ENCODE measurements around the gene CASK.
"Not testable (repeated sequence)": the region's sequence is repeated elsewhere in the genome, so short reads cannot be mapped to it uniquely, and the experiment has no call there.

The CASK gene

DNA sequence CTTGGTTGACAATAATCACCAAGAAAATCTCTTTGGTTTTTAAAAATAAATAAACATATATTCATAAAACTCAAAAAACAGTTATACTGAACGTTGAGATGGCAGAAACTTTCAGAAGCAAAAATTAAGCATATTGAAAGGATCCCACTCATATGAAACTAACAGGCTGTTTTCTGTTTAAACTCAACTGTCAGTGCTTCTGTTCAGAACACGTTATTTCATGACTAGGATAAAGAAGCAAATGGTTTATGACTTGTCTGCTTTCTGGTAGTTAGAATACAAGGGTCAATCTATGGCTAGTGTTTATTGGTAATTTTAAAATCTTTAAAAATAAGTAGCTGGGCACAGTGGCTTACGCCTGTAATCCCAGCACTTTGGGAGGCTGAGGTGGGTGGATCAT lies 195.2 kb downstream of the CASK start:
- no peak for DNase-seq

DNA sequence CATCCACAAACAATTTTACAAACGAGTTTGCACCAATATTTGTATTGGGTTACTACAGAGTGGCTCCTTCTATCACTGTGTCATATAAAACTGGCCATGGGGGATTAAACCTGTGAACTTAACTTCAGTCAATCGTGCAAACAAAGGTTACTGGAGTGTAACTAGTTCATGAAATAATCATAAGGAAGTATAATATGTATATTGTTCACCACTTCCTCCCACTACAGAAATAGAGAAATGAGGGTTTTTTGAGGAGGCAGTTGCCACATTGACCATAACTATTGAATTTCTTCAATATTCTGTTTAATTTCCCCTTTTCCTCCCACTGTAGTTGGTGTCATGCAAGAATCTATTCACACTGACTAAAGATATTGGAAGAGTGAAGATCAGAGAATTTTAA lies 199.5 kb downstream of the CASK start, which contains the start of gene GPR82:
TSS of gene GPR82 (plus strand) at position 356 of the 400 bp plus-strand sequence. CDS start 2,846 bp downstream, outside the sequence.
- no peak for DNase-seq

DNA sequence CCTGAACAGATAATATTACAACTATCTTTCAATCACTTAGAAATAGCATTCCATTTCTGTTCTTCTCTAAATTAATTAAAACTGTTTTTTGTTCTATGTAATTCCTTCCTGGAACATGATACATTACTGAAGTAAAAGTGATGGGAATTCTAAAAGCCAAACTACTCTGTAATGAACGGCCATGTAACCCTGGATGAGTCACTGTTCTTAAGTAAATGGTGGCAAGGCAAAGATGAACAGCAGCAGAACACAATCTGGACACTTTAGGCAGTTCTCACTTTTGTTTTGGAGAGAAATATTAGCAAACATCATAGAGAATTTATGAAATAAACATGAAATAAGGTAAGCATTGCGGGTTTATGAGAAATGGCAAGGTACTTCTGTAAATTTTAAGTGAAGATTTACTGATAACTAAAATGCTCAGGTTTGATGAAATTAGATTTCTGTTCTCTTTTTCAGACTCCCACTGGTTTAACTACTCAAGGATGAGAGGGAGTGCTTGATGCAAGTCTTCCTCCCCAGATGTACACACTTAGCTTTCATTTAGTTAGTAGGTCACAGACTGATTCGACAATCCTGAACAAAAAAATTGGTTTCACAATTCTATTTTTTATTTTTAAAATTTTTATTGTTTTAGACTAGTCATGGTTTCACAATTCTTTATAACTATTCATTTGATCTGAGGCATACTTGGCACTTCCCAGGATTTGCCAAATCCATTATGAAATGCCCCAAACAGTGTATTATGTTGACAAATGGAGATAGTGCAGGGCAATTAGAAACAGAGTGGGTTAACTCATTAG lies 200.3 kb downstream of the CASK start:
- DNase-seq, result no peak

DNA sequence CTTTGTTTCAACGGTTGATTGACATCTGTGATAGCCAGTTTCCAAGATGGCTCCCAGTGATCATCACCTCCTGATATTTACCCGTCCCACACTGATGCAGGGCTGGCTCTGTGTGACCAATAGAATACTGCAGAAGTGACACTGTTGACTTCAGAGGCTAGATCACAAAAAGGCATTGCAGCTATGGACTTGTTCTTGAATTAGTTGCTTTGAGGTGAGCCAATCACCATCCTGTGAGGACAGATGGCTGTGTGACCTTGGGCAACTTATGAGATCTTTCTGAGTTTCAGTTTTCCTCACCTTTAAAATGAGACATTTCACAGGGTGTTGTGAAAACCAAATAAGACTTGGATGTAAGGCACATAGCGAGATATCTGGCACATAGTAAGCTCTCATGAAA lies 201.1 kb downstream of the CASK start:
- no peak for DNase-seq

DNA sequence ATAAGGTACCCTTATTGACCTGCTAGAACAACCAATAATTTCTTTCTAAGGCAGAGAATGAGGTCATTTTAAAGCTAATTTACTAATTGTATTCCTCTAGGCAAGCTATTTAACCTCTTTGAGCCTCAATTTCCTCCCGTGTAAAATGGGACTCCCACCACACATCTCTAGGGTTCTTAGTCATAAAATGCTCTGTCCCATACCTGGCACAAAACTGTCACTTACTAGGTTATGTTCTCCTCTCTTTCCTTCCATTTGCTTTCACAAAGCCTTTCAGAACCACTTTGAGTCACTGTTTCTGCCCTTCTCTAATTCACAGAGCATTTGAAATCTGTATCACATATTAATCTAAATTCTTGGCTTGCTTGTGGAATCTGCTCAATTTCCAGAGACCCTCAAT lies 201.8 kb downstream of the CASK start:
- no peak for DNase-seq

DNA sequence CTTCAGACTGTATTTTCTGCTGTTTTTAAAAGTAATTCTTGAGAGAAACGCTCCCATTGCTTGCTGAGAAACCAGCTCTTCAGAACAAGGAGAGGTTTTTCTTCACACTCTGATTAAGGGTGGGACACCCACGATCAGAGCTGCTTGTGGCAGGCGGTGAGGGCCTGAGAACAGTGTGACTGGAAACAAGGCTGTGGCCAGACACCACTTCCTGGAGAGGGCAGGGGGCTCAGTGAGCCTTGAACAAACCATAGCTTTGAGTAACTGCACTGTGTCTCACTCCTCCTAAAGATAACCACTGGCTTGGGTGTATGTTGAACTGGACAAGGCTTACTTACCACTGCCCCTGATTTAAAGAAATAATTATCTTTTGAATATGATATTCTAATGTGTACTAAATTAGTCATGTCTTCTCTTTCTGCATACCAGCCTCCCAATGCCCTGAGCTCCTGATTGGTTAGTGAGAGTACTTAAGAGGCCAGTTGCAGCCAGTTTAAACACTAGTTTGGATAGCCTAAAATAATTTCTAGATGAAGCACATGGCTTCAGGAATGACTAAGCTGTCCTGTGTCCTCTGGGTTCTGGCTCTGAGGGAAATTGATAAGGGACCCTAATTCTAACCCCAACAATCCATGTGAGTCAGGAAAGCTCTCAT lies 203.1 kb downstream of the CASK start:
- no peak for DNase-seq

DNA sequence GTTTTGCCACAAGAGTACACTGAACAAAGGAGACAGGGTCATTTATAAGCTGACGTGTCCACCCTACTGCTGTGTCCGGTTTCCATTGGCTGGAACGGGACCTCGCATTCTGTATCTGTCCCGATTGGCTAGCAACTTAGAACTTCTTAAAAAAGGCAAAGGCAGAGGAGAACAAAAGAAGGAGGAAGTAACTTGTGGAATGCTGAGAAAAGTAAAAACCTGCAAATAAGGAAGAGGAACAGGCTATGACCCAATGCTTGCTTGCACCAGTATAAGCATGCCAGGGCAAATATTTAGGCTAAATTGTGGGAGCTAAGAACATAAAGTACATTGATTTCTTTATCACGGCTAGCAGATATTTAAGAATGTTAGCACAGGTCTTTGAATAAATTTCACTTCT lies 203.7 kb downstream of the CASK start:
- not testable (repeated sequence) for DNase-seq

DNA sequence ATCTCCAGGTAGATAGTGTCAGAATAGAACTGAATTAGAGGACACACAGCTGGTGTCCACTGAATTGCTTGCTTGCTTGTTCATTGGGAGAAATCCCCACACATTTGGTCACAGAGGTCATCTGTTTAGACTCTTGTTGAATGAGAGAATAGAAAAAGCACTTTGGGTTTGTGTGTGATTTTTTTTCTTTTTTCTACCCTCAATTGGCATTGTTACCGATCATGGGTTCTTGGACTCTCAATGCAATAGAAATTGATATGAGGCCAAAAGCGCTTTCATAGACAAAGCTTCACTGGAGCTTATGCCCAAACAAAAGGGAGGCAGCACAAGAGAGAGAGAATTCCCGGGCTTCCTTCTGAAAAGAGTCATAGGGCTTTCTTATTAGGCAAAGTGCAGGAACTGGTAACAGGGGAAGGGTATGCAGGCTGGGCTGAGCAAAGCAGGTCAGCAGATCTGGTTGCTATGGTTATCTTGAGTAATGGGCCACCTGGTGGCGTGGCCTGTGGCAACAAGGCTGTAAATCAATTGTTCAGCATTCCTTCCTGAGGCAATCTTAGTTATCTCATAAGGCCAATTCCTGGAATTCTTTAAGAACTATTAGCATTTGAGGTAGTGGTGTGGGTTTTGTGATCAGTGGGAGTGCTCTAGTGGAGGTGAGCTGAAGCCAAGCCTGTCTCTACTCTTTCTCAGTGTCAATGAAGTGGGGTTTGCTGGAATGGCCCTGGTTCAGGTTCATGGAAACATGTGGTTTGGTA lies 204.7 kb downstream of the CASK start:
- no peak for DNase-seq

DNA sequence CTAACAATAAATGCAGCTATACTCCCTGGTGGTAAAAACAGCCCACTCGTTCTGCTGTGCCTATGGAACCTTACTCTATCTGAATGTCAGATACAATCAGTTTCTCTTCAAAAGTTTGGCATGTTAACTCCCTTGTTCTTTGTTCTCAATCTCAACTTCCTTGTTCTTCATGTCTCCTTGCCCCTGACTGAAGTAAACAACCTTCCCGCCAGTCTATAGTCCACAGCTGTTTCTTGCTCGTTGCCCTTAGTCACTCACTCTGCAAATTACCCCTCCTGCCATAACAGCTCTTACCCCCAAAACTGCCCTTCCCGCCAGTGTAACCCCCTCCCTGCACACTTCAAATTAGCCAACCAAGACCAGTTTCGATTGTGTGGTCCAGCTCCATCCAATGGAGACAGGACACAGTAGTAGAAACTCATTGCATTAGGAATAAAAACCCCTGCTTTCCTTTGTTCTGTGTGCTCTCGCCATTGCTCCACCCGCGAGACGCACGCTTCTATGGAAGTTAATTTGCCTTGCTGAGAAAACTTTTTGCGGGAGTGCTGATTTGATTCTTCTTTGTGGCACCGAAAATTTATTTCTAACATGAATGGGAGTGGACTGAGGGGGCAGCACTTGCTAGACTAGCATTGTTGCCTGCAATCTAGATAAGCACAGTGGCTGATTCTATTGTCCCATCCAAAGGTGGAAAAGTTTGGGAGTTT lies 206.4 kb downstream of the CASK start:
- DNase-seq, result no peak

DNA sequence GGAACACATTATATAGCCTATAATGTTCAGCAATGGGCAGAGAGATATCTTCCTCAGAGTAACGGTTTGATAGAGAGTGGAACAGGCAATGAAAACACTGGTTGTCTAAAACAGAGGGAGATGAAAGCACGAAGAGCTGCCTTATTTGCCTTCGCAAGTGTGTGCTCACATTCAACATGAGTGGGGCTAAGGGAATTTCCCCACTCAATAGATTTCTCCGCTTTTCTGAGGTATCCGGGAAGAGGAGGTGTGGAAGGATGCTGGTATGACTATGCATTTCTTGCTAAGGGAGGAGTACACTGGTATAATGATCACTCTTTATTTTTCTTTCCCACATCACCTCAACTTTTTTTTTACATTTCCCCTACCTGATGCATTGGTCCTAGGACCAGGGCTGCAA lies 207.1 kb downstream of the CASK start:
- no peak for DNase-seq

DNA sequence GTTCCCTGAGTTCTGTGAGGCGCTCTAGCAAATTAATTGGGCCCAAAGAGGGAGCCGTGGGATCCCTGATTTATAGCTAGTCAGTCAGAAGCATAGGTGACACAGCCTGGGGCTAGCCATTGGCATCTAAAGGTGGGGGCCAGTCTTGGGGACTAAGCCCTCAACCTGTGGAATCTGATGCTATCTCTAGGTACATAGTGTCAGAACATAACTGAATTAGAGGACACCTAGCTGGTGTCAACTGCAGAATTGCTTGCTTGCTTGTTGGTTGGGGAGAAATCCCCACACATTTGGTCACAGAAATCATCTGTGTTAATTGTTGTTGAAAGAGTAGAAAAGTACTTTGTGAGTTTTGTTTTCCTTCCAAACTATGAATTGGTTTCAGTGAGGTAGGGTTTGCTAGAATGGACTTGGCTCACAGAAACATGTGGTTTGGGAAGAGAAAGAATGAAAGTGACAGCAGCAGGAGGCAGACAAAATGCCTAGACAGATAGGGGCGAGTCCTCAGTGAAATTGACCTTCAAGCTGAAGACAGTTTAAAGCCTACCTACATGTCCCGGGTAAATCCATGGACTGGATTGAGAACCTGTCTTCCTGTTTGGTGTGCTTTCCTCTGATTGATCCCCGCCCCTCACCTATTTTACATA lies 212.2 kb downstream of the CASK start:
- DNase-seq, result no peak

DNA sequence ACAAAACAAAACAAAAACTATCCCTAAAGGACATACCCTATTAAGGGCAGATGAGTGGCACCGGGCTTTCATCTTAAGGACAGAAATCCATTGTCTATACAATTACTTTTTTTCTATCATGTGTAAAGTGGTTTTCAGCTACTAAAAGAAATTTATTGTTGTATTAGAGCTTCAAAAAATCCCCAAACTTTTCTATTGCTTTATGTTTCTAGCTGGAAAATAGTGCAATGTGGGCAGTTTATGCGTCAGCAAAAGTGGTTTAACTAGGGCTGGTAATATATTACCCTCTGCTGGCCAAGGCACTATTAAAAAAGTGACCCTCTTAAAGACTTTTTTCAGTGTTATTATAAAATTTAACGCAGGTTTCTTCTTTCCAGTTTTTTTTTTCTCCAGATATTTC lies 214.9 kb downstream of the CASK start:
- DNase-seq, result no peak

DNA sequence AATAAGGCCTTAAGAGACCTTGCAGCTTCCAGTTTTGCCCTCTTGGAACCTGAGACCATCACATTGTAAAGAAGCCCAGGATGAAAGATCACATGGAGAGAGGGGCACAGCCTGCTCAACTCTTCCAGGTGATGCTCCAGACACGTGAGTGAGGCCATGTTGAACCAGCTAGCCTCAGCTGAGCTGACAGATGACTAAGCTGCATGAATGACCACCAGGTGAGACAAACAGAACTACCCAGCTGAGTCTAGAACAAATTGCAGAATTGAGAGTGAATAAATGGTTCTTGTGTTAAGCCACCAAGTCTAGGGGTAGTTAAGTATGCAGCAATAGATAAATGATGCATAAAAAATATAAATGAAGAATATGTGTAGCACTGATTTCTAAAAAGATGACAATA lies 216.1 kb downstream of the CASK start:
- DNase-seq, result no peak

DNA sequence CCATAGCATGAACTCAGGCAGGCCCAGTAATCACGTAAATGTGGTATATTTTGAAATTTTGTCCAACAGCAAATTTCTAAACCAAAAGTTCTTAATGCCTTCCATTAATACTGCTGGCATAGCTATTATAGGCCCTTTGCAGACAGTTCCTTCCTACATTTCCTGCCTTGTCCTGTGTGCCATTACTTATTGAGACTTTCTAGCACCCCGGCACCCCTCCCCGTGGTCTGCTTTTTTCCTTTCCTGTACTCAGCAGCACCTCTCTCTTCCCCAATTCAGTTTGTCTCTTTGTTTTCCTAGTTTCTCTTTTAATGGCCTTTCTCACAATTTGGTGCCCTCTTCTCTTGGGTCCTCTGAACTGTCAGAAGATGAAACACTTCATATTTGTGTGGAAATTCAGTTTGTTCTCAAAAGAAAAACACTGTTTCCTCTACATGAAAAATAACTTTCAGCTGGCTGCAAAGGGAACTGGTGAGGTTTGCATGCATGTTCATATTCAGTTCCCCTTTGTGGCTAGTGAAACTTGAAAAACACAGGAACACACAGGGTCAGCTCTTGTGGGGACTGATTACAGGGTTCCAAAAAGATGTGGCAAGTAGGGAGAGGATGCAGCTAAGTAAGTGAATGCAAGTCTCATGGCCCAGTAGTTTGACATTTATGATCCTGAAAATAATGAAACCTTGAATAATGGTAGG lies 217.5 kb downstream of the CASK start:
- DNase-seq, result no peak

DNA sequence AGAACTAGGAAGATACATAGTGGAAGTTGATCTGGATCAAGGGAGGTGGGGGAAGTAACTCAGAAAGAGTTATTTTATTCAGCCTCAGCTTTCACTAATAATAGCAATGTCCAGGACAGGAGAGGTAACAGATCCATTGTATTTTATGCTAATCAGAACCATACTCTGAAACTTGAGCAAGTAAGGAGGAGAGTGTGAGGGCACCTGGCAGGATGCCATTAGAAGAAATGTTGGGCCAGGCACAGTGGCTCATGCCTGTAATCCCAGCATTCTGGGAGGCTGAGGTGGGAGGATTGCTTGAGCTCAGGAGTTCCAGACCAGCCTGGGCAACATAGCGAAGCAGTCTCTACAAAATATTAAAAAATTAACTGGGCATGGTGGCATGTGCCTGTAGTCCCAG lies 218.3 kb downstream of the CASK start:
- DNase-seq, result no peak

DNA sequence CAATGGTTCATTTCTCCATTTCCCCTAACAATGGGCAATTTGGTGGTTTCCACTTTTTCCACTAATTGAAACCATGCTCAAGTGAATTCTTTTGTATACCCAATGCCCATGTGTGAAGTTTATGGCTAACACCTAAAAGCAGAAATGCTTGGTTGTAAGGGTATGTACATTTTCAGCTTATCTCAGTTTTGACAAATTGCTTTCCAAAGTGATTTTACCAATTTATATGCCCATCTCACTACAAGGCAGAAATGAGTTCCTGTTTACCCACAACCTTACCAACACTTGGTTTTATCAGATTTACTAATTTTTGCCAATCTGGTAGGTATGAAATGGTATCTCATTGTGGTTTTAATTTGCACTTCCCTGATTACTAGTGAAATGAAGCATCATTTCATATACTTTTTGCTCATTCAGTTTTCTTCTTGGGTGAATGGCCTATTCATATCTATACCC lies 219.8 kb downstream of the CASK start:
- no peak for DNase-seq

DNA sequence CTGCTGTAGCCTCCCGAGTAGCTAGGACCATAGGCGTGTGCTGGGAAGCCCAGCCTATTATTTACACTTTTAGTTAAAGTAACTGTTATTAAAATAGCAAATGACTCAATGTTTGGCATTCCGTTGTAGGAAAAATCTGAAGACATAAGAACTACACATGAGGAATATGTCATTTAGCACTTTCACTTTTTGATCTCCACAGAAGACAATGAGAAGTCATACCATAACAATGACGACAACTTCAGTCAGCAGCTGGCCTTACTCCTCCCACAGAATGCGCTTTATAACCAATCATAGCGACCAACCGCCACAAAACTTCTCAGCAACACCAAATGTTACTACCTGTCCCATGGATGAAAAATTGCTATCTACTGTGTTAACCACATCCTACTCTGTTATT lies 227.9 kb downstream of the CASK start:
- DNase-seq, result no peak

DNA sequence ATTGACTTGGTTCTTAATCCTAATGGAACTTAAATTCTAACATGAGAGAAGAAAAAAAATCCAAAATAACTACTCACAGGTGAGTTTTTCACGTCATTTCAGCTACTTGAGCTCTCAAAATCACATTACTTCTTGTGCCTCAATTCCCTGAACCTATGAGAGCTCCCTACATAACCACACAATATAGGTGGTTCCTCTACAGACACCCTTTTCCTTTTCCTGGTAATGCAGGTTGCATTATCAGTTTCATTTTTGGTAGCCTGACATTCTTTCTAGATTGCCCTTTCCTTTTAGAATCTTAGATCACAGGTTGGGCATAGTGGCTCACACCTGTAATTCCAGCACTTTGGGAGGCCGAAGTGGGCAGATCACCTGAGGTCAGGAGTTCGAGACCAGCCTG lies 230.3 kb downstream of the CASK start:
- no peak for DNase-seq

DNA sequence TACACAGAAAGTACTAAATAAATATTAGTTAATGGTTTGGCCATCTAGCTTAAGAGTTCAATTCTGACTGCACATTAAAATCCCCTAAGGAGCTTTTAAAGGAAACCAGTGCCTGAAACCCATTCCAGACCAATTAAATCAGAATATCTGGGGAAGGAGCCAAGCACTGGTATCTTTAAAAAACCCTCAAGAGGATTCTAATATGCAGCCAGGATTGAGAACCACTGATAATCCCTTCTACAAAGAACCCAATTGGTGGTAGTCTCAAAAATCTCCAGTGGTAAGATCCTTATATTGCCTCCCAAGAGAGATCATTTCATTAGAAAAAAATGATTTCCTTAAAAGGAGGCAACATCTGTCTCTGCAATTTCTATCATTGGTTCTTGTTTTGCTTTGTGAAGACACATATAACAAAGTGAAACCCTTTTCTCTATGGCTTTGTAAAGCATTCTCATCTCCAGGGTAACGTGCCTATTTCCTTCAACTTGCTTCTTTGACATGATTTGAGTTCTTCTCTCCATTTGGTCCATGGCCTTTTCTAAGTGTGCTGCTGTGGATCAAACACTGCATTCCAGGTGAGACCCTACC lies 231.1 kb downstream of the CASK start:
- no peak for DNase-seq

DNA sequence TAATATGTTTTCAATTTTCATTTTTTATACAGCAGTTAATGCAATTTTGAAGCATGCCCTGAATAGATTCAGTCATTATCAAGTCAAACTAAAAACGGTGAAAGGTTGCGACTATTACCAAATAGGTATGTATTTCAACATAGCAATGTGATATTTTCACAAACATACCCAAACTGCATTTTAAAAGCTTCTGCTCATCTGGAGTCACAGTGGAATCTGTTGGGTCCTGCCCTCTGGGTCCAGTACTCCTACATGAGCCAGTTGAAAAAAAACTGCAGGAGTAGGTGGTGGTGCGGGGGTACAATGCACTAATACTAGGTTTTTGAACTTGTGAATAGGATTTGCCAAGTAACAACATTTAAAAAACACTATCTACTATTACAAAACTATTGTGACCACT lies 233.6 kb downstream of the CASK start:
- DNase-seq, result no peak

DNA sequence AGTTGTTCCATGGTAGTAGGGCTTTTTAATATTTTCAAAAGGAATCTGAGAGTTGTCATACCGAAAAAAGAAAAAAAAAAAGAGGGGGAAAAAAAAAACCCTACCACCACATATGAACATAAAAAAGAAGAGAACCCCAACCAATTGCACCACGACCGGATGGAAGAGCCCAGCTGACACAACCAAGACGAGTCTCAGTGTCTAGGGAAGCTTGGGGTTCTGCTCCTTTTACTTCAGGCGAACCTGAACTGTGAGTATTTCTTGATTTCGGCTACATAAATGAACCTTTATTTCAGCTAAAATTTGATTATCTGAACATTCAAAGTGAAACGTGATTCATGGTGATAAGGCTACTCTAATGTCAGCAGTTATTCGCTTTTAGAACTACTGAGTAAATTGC lies 234.5 kb downstream of the CASK start, which contains the start of gene GPR34:
TSS of gene GPR34 (plus strand) at position 139 of the 400 bp plus-strand sequence. CDS start 6,661 bp downstream, outside the sequence.
- no peak for DNase-seq
